Muscle layer of duodenum (tissue), 2 donors: ENCODE data around the gene EXOC6.

ENCODE experiments used
- H3K27ac ChIP-seq: one replicate; pipeline ENCODE4 v1.7.0; 2013; ENCODE audit warnings: mild to moderate bottlenecking, low read length
- H3K27me3 ChIP-seq: one replicate; pipeline ENCODE4 v1.7.0; 2013; ENCODE audit warnings: low read depth, mild to moderate bottlenecking, control low read depth, low read length
- H3K36me3 ChIP-seq, 2 donors: one replicate each; pipeline ENCODE4 v1.7.0; 2013; ENCODE audit warnings: low read length in 2 of 2, control low read depth in 1 of 2, mild to moderate bottlenecking in 1 of 2; ENCODE audit not compliant: insufficient read depth in 2 of 2, control insufficient read depth in 1 of 2
- H3K4me1 ChIP-seq, 2 donors: one replicate each; pipeline ENCODE4 v1.7.0; 2013; ENCODE audit warnings: low read length in 2 of 2, mild to moderate bottlenecking in 2 of 2, control low read depth in 1 of 2, moderate library complexity in 1 of 2; ENCODE audit not compliant: insufficient read depth in 2 of 2, control insufficient read depth in 1 of 2
- H3K4me3 ChIP-seq, 2 donors: one replicate each; pipeline ENCODE4 v1.7.0; 2013; ENCODE audit warnings: low read length in 2 of 2, low read depth in 1 of 2, mild to moderate bottlenecking in 1 of 2
- H3K9me3 ChIP-seq, 2 donors: one replicate each; pipeline ENCODE4 v1.7.0; 2013; ENCODE audit warnings: low read length in 2 of 2, control low read depth in 1 of 2, mild to moderate bottlenecking in 1 of 2; ENCODE audit not compliant: control insufficient read depth in 1 of 2
- donor health status: healthy.

EXOC6 gene

GRCh38 chr10:92822060-92822634 is 26.2 kb upstream of the EXOC6 start:
- Histone ChIP-seq H3K36me3 (no peaks in the 10 kb centered on the region), H3K4me3 (no peak overlapping the region), H3K9me3 (no peaks in the 10 kb centered on the region), H3K27ac (no peak overlapping the region), H3K4me1 (peaks cover 0 to 12% of the 10 kb centered on the region in 2 donors), H3K27me3 (no peaks in the 10 kb centered on the region)

DNA sequence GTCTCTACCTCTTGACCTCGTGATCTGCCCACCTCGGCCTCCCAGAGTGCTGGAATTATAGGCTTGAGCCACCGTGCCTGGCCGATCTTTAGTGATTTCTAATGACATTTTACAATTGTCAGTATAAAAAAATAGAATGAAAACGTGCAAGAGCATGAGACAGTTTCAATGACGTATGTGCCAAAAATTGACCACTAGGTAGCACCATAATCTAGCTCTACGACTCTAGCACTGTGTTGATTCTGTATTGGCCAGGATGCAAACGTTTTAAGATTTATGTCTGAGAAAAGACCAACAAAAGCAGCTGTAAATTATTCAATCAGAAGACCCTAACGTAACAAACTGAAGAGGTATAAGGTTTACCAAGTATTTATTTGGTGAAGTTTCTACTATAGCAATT is 25.4 kb upstream of the EXOC6 start:
- no peak overlapping the region for H3K4me3 ChIP-seq
- H3K27ac ChIP-seq: no peak overlapping the region
- H3K4me1 ChIP-seq: peaks cover 0 to 12% of the 10 kb centered on the region in 2 donors
- H3K9me3 ChIP-seq: no peaks in the 10 kb centered on the region
- H3K27me3 ChIP-seq: no peaks in the 10 kb centered on the region
- H3K36me3 ChIP-seq: no peaks in the 10 kb centered on the region

DNA sequence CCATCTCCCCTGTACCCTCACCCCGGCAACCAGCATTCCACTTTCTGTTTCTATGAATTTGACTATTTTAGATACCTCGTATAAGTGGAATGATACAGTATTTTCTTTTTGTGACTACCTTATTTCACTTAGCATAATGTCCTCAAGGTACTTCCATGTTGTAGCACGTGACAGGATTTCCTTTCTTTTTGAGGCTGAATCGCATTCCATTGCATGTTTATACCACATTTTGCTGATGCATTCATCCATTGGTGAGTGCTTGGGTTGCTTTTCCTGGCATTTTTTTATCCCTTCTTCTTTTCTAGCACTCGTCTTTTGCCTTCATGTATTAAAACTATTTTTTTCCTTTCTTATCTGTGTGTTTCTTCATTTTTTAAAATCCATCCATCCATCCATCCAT is 22.3 kb upstream of the EXOC6 start:
- peaks cover 0 to 12% of the 10 kb centered on the region in 2 donors for H3K4me1 ChIP-seq

DNA sequence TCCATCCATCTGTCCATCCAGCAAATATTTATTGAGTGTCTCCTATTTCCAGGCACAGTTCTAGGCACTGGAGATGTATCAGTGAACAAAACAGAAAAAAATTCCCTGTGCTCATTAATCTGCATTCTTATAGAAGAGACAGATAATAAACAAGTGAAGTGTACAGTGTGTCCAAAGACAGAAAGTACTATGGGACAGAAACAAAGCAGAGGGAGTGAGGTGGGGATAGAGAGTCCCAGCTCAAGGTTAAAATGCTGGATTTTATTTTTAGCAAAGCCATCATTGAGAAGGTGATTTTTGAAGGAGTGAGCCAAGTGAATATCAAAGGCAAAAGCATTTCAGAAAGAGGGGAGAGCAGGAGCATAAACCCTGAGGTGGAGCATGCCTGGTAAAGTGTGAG is 21.8 kb upstream of the EXOC6 start:
- no peaks in the 10 kb centered on the region for H3K27me3 ChIP-seq
- peaks cover 0 to 12% of the 10 kb centered on the region in 2 donors for H3K4me1 ChIP-seq
- no peak overlapping the region for H3K4me3 ChIP-seq
- no peaks in the 10 kb centered on the region for H3K9me3 ChIP-seq
- H3K27ac ChIP-seq: no peak overlapping the region
- H3K36me3 ChIP-seq: no peaks in the 10 kb centered on the region

More for the DNA sequence above, 22.3 kb upstream of the EXOC6 start:
- Histone ChIP-seq H3K4me3 (no peak overlapping the region), H3K9me3 (no peaks in the 10 kb centered on the region), H3K36me3 (no peaks in the 10 kb centered on the region), H3K27ac (no peak overlapping the region), H3K27me3 (no peaks in the 10 kb centered on the region)

GRCh38 chr10:92829042-92829785 is 19.1 kb upstream of the EXOC6 start:
- H3K4me1 ChIP-seq: peaks cover 0 to 4% of the 10 kb centered on the region in 2 donors

GRCh38 chr10:92829786-92830377 is 18.4 kb upstream of the EXOC6 start:
- Histone ChIP-seq H3K4me3 (no peak overlapping the region), H3K27me3 (no peaks in the 10 kb centered on the region), H3K4me1 (peaks cover 0 to 4% of the 10 kb centered on the region in 2 donors), H3K27ac (no peak overlapping the region), H3K36me3 (no peaks in the 10 kb centered on the region), H3K9me3 (no peaks in the 10 kb centered on the region)

More at GRCh38 chr10:92829042-92829785, 19.1 kb upstream of the EXOC6 start:
- H3K27me3 ChIP-seq: no peaks in the 10 kb centered on the region
- no peak overlapping the region for H3K27ac ChIP-seq
- H3K36me3 ChIP-seq: no peaks in the 10 kb centered on the region
- no peaks in the 10 kb centered on the region for H3K9me3 ChIP-seq
- no peak overlapping the region for H3K4me3 ChIP-seq

- peak overlapping the region; percentile 5 for H3K27ac ChIP-seq
- no peaks in the 10 kb centered on the region for H3K27me3 ChIP-seq
- H3K9me3 ChIP-seq: no peaks in the 10 kb centered on the region
- peaks cover 0 to 4% of the 10 kb centered on the region in 2 donors for H3K4me1 ChIP-seq
- H3K36me3 ChIP-seq: no peaks in the 10 kb centered on the region
- H3K4me3 ChIP-seq: peak overlapping the region in 1 of 2 donors; percentile 34
These were observed 17.6 kb upstream of the EXOC6 start for GRCh38 chr10:92830478-92831389.

- H3K27me3 ChIP-seq: no peaks in the 10 kb centered on the region
- H3K4me3 ChIP-seq: no peak overlapping the region
- H3K27ac ChIP-seq: no peak overlapping the region
These were observed 16.2 kb upstream of the EXOC6 start for GRCh38 chr10:92832121-92832520.

GRCh38 chr10:92832998-92833650 is 15.2 kb upstream of the EXOC6 start:
- no peaks in the 10 kb centered on the region for H3K9me3 ChIP-seq
- H3K27me3 ChIP-seq: no peaks in the 10 kb centered on the region
- no peak overlapping the region for H3K4me3 ChIP-seq
- H3K27ac ChIP-seq: no peak overlapping the region
- no peaks in the 10 kb centered on the region for H3K36me3 ChIP-seq
- H3K4me1 ChIP-seq: no peaks in the 10 kb centered on the region

More at GRCh38 chr10:92832121-92832520, 16.2 kb upstream of the EXOC6 start:
- no peaks in the 10 kb centered on the region for H3K9me3 ChIP-seq
- H3K36me3 ChIP-seq: no peaks in the 10 kb centered on the region
- H3K4me1 ChIP-seq: no peaks in the 10 kb centered on the region

- no peaks in the 10 kb centered on the region for H3K4me1 ChIP-seq
- no peaks in the 10 kb centered on the region for H3K27me3 ChIP-seq
- no peak overlapping the region for H3K4me3 ChIP-seq
- H3K9me3 ChIP-seq: no peaks in the 10 kb centered on the region
- no peak overlapping the region for H3K27ac ChIP-seq
- H3K36me3 ChIP-seq: no peaks in the 10 kb centered on the region
These were observed 14.0 kb upstream of the EXOC6 start for GRCh38 chr10:92834331-92834730.
